Osteocyte (in vitro differentiated cells): ENCODE measurements around the gene NPW. TPM values are rescaled to one million over a fixed set of nuclear protein-coding genes. Genes with fewer than 3 reads are reported as not detected.
A peak's percentile ranks its signal among the peaks of the same experiment; 100 is the strongest.

Experiments
- DNase-seq: peaks from one replicate; pipeline ENCODE4 v3.0.0; 2021; ENCODE audit warnings: mixed read lengths; ENCODE audit not compliant: unreplicated experiment; ENCODE audit errors: extremely low spot score
- H3K27ac Mint-ChIP-seq: one replicate; pipeline ENCODE4 v1.8.0; 2021; ENCODE audit warnings: mild to moderate bottlenecking, mixed read lengths; ENCODE audit not compliant: unreplicated experiment
- H3K27me3 Mint-ChIP-seq: one replicate; pipeline ENCODE4 v1.8.0; 2021; ENCODE audit warnings: mixed read lengths; ENCODE audit not compliant: unreplicated experiment
- H3K36me3 Mint-ChIP-seq: one replicate; pipeline ENCODE4 v1.8.0; 2021; ENCODE audit warnings: mixed read lengths; ENCODE audit not compliant: unreplicated experiment
- H3K4me1 Mint-ChIP-seq: one replicate; pipeline ENCODE4 v1.8.0; 2021; ENCODE audit warnings: mixed read lengths; ENCODE audit not compliant: unreplicated experiment
- H3K4me3 Mint-ChIP-seq: one replicate; pipeline ENCODE4 v1.8.0; 2021; ENCODE audit warnings: mild to moderate bottlenecking, moderate library complexity, mixed read lengths; ENCODE audit not compliant: unreplicated experiment
- H3K9me3 Mint-ChIP-seq: one replicate; pipeline ENCODE4 v1.8.0; 2021; ENCODE audit warnings: mixed read lengths; ENCODE audit not compliant: unreplicated experiment
- CTCF ChIP-seq: fragments of 200-600 bp; sonication (generic); IDR thresholded peaks from 2 replicates; pipeline ENCODE4 v1.5.0; 2021; ENCODE audit warnings: antibody characterized with exemption, mild to moderate bottlenecking, moderate library complexity
- total RNA-seq: library from RNA; stranded (reverse); gene quantifications from 2 replicates; pipeline ENCODE4 v1.2.1, GENCODE V29; 2021

NPW gene
- total RNA-seq, 1 donor from 2014 or later: 4.1 TPM

- no peak for DNase-seq
- Mint-ChIP-seq H3K36me3 (peaks cover 17% of the 10 kb centered on the region), H3K4me1 (peaks cover 10% of the 10 kb centered on the region), H3K9me3 (no peaks in the 10 kb centered on the region), H3K27me3 (no peaks in the 10 kb centered on the region), H3K4me3 (no peak overlapping the region), H3K27ac (no peak overlapping the region)
- TF ChIP-seq CTCF: no peak
Observed at GRCh38 chr16:2053211-2053610, 33.6 kb downstream of the NPW start.

GRCh38 chr16:2053897-2054296, 34.3 kb downstream of the NPW start:
- no peak for TF ChIP-seq CTCF
- H3K4me1 Mint-ChIP-seq: peaks cover 4% of the 10 kb centered on the region
- no peak overlapping the region for H3K4me3 Mint-ChIP-seq
- H3K9me3 Mint-ChIP-seq: no peaks in the 10 kb centered on the region
- DNase-seq: no peak
- H3K36me3 Mint-ChIP-seq: peaks cover 24% of the 10 kb centered on the region
- H3K27me3 Mint-ChIP-seq: no peaks in the 10 kb centered on the region
- no peak overlapping the region for H3K27ac Mint-ChIP-seq

- no peak overlapping the region for H3K27ac Mint-ChIP-seq
- no peaks in the 10 kb centered on the region for H3K27me3 Mint-ChIP-seq
- no peak for TF ChIP-seq CTCF
- H3K9me3 Mint-ChIP-seq: no peaks in the 10 kb centered on the region
- H3K36me3 Mint-ChIP-seq: peaks cover 24% of the 10 kb centered on the region
- DNase-seq: no peak
- H3K4me3 Mint-ChIP-seq: no peak overlapping the region
- H3K4me1 Mint-ChIP-seq: no peaks in the 10 kb centered on the region
Observed at GRCh38 chr16:2054543-2055245, 35.1 kb downstream of the NPW start.

GRCh38 chr16:2056077-2056476, 36.5 kb downstream of the NPW start:
- peak; percentile 27 for TF ChIP-seq CTCF
- no peak overlapping the region for H3K4me3 Mint-ChIP-seq
- no peaks in the 10 kb centered on the region for H3K4me1 Mint-ChIP-seq

GRCh38 chr16:2056681-2057407, 37.3 kb downstream of the NPW start:
- Mint-ChIP-seq H3K36me3 (peaks cover 25% of the 10 kb centered on the region), H3K4me3 (no peak overlapping the region), H3K9me3 (no peaks in the 10 kb centered on the region), H3K27me3 (no peaks in the 10 kb centered on the region), H3K4me1 (no peaks in the 10 kb centered on the region), H3K27ac (no peak overlapping the region)
- no peak for DNase-seq
- TF ChIP-seq CTCF: peak; percentile 31

More at GRCh38 chr16:2056077-2056476, 36.5 kb downstream of the NPW start:
- Mint-ChIP-seq H3K9me3 (no peaks in the 10 kb centered on the region), H3K27me3 (no peaks in the 10 kb centered on the region), H3K36me3 (peaks cover 27% of the 10 kb centered on the region), H3K27ac (no peak overlapping the region)
- DNase-seq: no peak
